HL-60 (cell line): ENCODE data around the gene CHCHD6.

Experiments
- DNase-seq, 2 experiments: peaks; one replicate each; pipeline ENCODE4 v3.0.0-alpha.2; 2010 to 2020; ENCODE audit warnings: low read depth in 1 of 2, low spot score in 1 of 2
- H3K27ac ChIP-seq: fragments of 250-450 bp; sonication (Bioruptor Pico); replicated peaks from 2 replicates; pipeline ENCODE4 v1.5.1; 2020; ENCODE audit warnings: mild to moderate bottlenecking, moderate library complexity
- H3K27me3 ChIP-seq: fragments of 250-450 bp; sonication (Bioruptor Pico); 2 replicates; pipeline ENCODE4 v1.5.1; 2021; ENCODE audit warnings: mild to moderate bottlenecking, moderate library complexity; ENCODE audit not compliant: insufficient read depth, poor library complexity, severe bottlenecking
- H3K4me3 ChIP-seq: replicated peaks from 2 replicates; pipeline ENCODE4 v1.5.1; 2011; ENCODE audit warnings: mild to moderate bottlenecking, control low read depth, low read length; ENCODE audit not compliant: insufficient read depth
- CTCF ChIP-seq: IDR thresholded peaks from one replicate; pipeline ENCODE4 v1.5.1; 2011; ENCODE audit warnings: low read length, control low read depth, inconsistent platforms; ENCODE audit not compliant: insufficient read depth
- GABPA ChIP-seq: IDR thresholded peaks from 2 replicates; pipeline ENCODE4 v1.6.1; 2012; ENCODE audit warnings: low read depth
- POLR2AphosphoS5 ChIP-seq: IDR thresholded peaks from 2 replicates; pipeline ENCODE4 v1.6.1; 2012; ENCODE audit warnings: low read depth
- REST ChIP-seq: IDR thresholded peaks from 2 replicates; pipeline ENCODE4 v1.6.1; 2012; ENCODE audit warnings: low read depth; ENCODE audit not compliant: insufficient replicate concordance
- SPI1 ChIP-seq: IDR thresholded peaks from 2 replicates; pipeline ENCODE4 v1.6.1; 2012; ENCODE audit warnings: low read depth, mild to moderate bottlenecking, borderline replicate concordance

Gene CHCHD6

GRCh38 chr3:126972866-126973265, 268.8 kb downstream of the CHCHD6 start:
- H3K27ac ChIP-seq, result no peak overlapping the region
- no peak overlapping the region for H3K4me3 ChIP-seq
- peaks cover 2% of the 10 kb centered on the region for H3K27me3 ChIP-seq
- no peak for DNase-seq
- no peak for TF ChIP-seq SPI1
- no peak for TF ChIP-seq REST
- TF ChIP-seq CTCF, result no peak
- TF ChIP-seq POLR2AphosphoS5, result no peak
- no peak for TF ChIP-seq GABPA

- Histone ChIP-seq H3K4me3 (no peak overlapping the region), H3K27me3 (peaks cover 2% of the 10 kb centered on the region), H3K27ac (no peak overlapping the region)
- TF ChIP-seq SPI1 (no peak), CTCF (no peak), GABPA (no peak), POLR2AphosphoS5 (no peak)
- DNase-seq, result no peak
Measured at GRCh38 chr3:126973814-126974213, 269.8 kb downstream of the CHCHD6 start.

GRCh38 chr3:126974756-126975155, 270.7 kb downstream of the CHCHD6 start:
- no peak for TF ChIP-seq GABPA
- TF ChIP-seq SPI1, result no peak
- TF ChIP-seq POLR2AphosphoS5, result no peak
- no peak for TF ChIP-seq REST
- no peak for TF ChIP-seq CTCF
- no peak for DNase-seq
- Histone ChIP-seq H3K27ac (no peak overlapping the region), H3K27me3 (no peaks in the 10 kb centered on the region), H3K4me3 (no peak overlapping the region)

- Histone ChIP-seq H3K27ac (no peak overlapping the region), H3K27me3 (no peaks in the 10 kb centered on the region), H3K4me3 (no peak overlapping the region)
- TF ChIP-seq POLR2AphosphoS5 (no peak), GABPA (no peak), SPI1 (no peak), CTCF (no peak), REST (no peak)
- no peak for DNase-seq
Measured at GRCh38 chr3:126976906-126977305, 272.9 kb downstream of the CHCHD6 start.
